A673 (cell line): ENCODE results near the gene IFT122. TPM values are rescaled to one million over a fixed set of nuclear protein-coding genes. Genes with fewer than 3 reads are reported as not detected.
"Not testable (repeated sequence)": the region's sequence is repeated elsewhere in the genome, so short reads cannot be mapped to it uniquely, and the experiment has no call there.

ENCODE experiments used
- BruUV-seq: library from RNA; stranded (reverse); fragments of 400-500 nt; replicated peaks from 2 replicates; lab custom pipeline; 2021; lab: Mats Ljungman, UMichigan
- CTCF ChIA-PET: fragments of 300-600 bp; sonication (Branson Sonifier 250); formaldehyde crosslinking; loops from one replicate; lab custom pipeline; 2022; ENCODE audit warnings: antibody characterized with exemption; lab: Charles Lee
- POLR2A ChIA-PET: fragments of 300-600 bp; sonication (Branson Sonifier 250); formaldehyde crosslinking; loops from one replicate; lab custom pipeline; 2022; ENCODE audit warnings: antibody characterized with exemption; ENCODE audit not compliant: low non-redundant PET; lab: Charles Lee
- DNase-seq: peaks from one replicate; pipeline ENCODE4 v3.0.0-alpha.2; 2015; ENCODE audit warnings: low spot score
- H3K27ac ChIP-seq: fragments of 200-600 bp; sonication (generic); 2 replicates; pipeline ENCODE4 v1.5.1; 2016; ENCODE audit warnings: mixed run types, low read depth, mild to moderate bottlenecking, mixed read lengths, antibody characterized with exemption, low read length; ENCODE audit not compliant: poor library complexity, severe bottlenecking
- H3K27me3 ChIP-seq: fragments of 200-600 bp; sonication (generic); replicated peaks from 2 replicates; pipeline ENCODE4 v1.6.1; 2017; ENCODE audit warnings: mixed run types, low read depth, mild to moderate bottlenecking, mixed read lengths, antibody characterized with exemption, low read length; ENCODE audit not compliant: insufficient read depth, poor library complexity
- H3K36me3 ChIP-seq: fragments of 200-600 bp; sonication (generic); 2 replicates; pipeline ENCODE4 v1.6.1; 2016; ENCODE audit warnings: mixed run types, mild to moderate bottlenecking, mixed read lengths, antibody characterized with exemption, low read length; ENCODE audit not compliant: insufficient read depth, poor library complexity, severe bottlenecking
- H3K4me1 ChIP-seq: fragments of 200-600 bp; sonication (generic); 2 replicates; pipeline ENCODE4 v1.6.1; 2017; ENCODE audit warnings: mixed run types, mild to moderate bottlenecking, mixed read lengths, antibody characterized with exemption, low read length; ENCODE audit not compliant: insufficient read depth, poor library complexity, severe bottlenecking
- H3K4me3 ChIP-seq: fragments of 200-600 bp; sonication (generic); 2 replicates; pipeline ENCODE4 v1.5.1; 2016; ENCODE audit warnings: low read depth, mixed run types, mild to moderate bottlenecking, mixed read lengths, low read length; ENCODE audit not compliant: poor library complexity, severe bottlenecking
- H3K9me3 ChIP-seq: fragments of 200-600 bp; sonication (generic); 2 replicates; pipeline ENCODE4 v1.6.1; 2016; ENCODE audit warnings: mixed run types, low read depth, mild to moderate bottlenecking, mixed read lengths, antibody characterized with exemption, low read length; ENCODE audit not compliant: poor library complexity, severe bottlenecking
- EZH2 ChIP-seq: fragments of 200-600 bp; sonication (generic); IDR thresholded peaks from 2 replicates; pipeline ENCODE4 v1.6.1; 2017; ENCODE audit warnings: borderline replicate concordance, low read depth, mild to moderate bottlenecking, mixed read lengths, antibody characterized with exemption, low read length; ENCODE audit not compliant: poor library complexity, severe bottlenecking
- intact Hi-C: fragments of 100-400 bp; cut with micrococcal nuclease; formaldehyde crosslinking; loops from one replicate; pipeline ENCODE4 v1.10.0; 2022; ENCODE audit not compliant: unreplicated experiment
- total RNA-seq: library from RNA; stranded (reverse); gene quantifications from 2 replicates; pipeline ENCODE4 v1.2.3, GENCODE V29; 2021
- TF ChIP-seq, protein P1 (sequence below): fragments of 300-800, 200-600 bp; sonication (generic); conservative IDR thresholded peaks from 2 replicates; pipeline ENCODE4 v1.5.1; 2017; ENCODE audit warnings: low read depth, mild to moderate bottlenecking, antibody characterized with exemption, low read length, moderate library complexity, mixed read lengths

The IFT122 gene
- total RNA-seq, 1 experiment from 2014 or later: 48.2 TPM

DNA sequence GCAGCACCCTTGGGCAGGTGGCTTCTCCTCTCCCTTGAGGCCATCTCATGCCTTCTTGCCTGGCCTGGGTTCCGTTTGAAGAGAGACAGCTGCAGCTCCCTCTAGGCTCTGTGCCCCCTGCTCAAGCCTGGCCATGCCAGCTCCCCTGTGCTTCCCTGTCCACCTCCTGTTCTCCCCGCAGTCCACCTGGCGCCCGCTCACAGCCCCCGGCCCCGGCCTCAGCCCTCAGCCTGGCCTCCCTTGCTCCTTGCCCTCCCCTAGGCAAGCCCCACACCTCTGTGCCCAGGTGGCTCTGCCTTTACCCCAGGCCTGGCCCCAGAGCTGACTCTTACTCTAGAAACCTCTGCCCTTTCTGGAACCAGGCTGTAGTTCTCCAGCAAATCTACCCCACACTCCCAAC is 74.5 kb downstream of the IFT122 start:
- DNase-seq: no peak
- CTCF ChIA-PET: no interaction called here
- no peaks in the 10 kb centered on the region for H3K27me3 ChIP-seq
- TF ChIP-seq EZH2: no peak
- TF ChIP-seq, protein P1, sequence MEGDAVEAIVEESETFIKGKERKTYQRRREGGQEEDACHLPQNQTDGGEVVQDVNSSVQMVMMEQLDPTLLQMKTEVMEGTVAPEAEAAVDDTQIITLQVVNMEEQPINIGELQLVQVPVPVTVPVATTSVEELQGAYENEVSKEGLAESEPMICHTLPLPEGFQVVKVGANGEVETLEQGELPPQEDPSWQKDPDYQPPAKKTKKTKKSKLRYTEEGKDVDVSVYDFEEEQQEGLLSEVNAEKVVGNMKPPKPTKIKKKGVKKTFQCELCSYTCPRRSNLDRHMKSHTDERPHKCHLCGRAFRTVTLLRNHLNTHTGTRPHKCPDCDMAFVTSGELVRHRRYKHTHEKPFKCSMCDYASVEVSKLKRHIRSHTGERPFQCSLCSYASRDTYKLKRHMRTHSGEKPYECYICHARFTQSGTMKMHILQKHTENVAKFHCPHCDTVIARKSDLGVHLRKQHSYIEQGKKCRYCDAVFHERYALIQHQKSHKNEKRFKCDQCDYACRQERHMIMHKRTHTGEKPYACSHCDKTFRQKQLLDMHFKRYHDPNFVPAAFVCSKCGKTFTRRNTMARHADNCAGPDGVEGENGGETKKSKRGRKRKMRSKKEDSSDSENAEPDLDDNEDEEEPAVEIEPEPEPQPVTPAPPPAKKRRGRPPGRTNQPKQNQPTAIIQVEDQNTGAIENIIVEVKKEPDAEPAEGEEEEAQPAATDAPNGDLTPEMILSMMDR: no peak
- intact Hi-C loops: no loop called here
- POLR2A ChIA-PET: no interaction called here
- no peak overlapping the region for H3K4me3 ChIP-seq
- H3K9me3 ChIP-seq: no peaks in the 10 kb centered on the region
- BruUV-seq: no TSS peak
- no peak overlapping the region for H3K27ac ChIP-seq
- peaks cover 3% of the 10 kb centered on the region for H3K36me3 ChIP-seq
- no peaks in the 10 kb centered on the region for H3K4me1 ChIP-seq

DNA sequence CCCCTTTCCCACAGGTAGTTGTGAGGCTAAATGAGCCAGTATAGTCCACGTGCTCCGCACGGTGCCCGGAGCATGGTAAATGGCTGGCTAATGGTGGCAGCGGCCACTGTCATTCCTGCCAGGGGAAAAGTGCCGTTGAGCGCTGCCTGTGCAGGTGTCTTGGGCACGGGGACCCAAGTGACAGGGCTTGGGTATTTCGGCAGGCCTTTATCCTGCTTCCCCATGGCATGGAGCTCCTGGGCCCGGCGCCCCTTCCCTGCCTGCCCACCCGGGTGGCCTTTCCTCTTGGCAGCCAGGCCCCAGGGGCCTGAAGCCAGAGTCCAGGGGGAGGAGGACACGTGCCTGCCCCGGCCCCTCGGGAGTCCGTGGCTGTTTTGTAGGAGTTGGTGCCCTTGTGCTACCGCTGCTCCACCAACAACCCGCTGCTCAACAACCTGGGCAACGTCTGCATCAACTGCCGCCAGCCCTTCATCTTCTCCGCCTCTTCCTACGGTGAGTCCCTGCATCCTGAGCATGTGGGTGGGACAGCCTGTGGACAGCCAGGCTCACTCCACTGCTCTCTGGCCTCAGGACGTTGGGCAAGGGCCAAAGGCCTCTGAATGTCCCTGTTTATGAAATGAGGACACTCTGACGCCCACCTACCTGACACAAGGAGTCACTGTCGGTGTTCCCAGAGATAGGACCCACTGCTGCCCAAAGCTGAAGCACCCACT is 75.2 kb downstream of the IFT122 start:
- DNase-seq, POLR2A ChIA-PET, H3K27ac ChIP-seq, H3K9me3 ChIP-seq, H3K4me1 ChIP-seq, CTCF ChIA-PET, intact Hi-C loops, BruUV-seq, H3K27me3 ChIP-seq, H3K4me3 ChIP-seq, H3K36me3 ChIP-seq: not testable (repeated sequence)

DNA sequence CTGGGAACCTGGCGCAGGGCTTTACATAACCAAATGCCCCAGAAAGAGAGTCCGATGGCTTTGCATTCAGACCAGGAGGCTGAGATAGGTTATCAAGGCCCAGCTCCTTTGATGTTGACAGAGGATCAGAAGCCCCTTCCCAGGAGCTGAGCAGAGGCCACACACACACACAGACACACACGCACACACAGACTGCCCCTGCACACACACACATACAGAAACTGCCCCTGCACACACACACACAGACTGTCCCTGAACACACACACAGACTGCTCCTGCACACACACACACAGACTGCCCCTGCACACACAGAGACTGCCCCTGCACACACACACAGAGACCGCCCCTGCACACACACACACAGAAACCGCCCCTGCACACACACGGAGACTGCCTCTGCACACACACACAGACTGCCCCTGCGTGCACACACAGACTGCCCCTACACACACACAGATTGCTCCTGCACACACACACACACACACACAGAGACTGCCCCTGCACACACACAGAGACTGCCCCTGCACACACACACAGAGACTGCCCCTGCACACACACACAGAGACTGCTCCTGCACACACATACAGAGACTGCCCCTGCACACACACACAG is 75.9 kb downstream of the IFT122 start:
- H3K36me3 ChIP-seq, H3K4me1 ChIP-seq, H3K4me3 ChIP-seq, H3K9me3 ChIP-seq, CTCF ChIA-PET, DNase-seq, POLR2A ChIA-PET, intact Hi-C loops, H3K27me3 ChIP-seq, BruUV-seq, H3K27ac ChIP-seq: not testable (repeated sequence)

DNA sequence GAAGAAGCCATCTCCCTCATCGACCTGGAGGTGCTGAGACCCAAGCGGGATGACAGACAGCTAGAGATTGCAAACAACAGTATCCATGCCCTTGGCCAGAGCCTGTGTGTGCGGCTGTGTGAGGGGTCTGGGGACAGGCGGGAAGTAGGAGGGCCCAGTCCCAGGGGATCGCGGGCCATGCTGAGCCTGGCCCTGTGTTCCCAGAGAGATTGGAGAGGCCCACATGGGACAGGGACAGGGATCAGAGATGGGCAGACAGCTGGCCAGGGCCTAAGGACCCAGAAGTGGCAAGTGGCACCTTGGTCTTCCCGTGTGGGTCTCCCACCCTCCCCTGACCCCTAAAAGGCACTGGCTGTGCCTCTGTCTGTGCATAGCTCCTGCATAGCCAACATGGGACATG is 77.5 kb downstream of the IFT122 start:
- intact Hi-C loops: no loop called here
- ChIA-PET CTCF (no interaction called here), POLR2A (no interaction called here)
- no TSS peak for BruUV-seq
- no peak overlapping the region for H3K27ac ChIP-seq
- H3K9me3 ChIP-seq: no peaks in the 10 kb centered on the region
- no peaks in the 10 kb centered on the region for H3K4me1 ChIP-seq
- no peaks in the 10 kb centered on the region for H3K27me3 ChIP-seq
- no peak overlapping the region for H3K4me3 ChIP-seq
- TF ChIP-seq, protein P1: no peak
- no peak for TF ChIP-seq EZH2
- H3K36me3 ChIP-seq: peaks cover 3% of the 10 kb centered on the region
- DNase-seq: no peak
